Activated T-cell treated with anti-CD3 and anti-CD28 coated beads, Interleukin-2, amount 50 U/mL, for 4 hours (primary cell): ENCODE data around the gene FKBP1B. TPM values are rescaled to one million over a fixed set of nuclear protein-coding genes. Genes with fewer than 3 reads are reported as not detected.

Experiments
- ATAC-seq, 2 donors: fragments of 200-7000 bp; cut with Tn5 transposase; one replicate each; pipeline ENCODE4 v1.10.0; 2021
- DNase-seq: peaks from one replicate; pipeline ENCODE4 v3.0.0-alpha.2; 2020
- H3K27me3 Mint-ChIP-seq: one replicate; pipeline ENCODE4 v1.8.0; 2021; ENCODE audit warnings: low read depth, mixed read lengths
- H3K36me3 Mint-ChIP-seq: one replicate; pipeline ENCODE4 v1.8.0; 2022; ENCODE audit warnings: mixed read lengths; ENCODE audit not compliant: insufficient read depth
- H3K4me1 Mint-ChIP-seq: one replicate; pipeline ENCODE4 v1.8.0; 2021; ENCODE audit warnings: low read depth, mixed read lengths
- H3K4me3 Mint-ChIP-seq: one replicate; pipeline ENCODE4 v1.8.0; 2021; ENCODE audit warnings: mild to moderate bottlenecking, moderate library complexity, mixed read lengths
- H3K9me3 Mint-ChIP-seq: one replicate; pipeline ENCODE4 v1.8.0; 2021; ENCODE audit warnings: mixed read lengths
- total RNA-seq, 3 donors: library from RNA; stranded (reverse); gene quantifications; one replicate each; pipeline ENCODE4 v1.2.1, GENCODE V29; 2021

Gene FKBP1B
- total RNA-seq, 3 donors from 2014 or later = 0.40 to 0.65 (median 0.63) TPM

- H3K36me3 Mint-ChIP-seq = no peaks in the 10 kb centered on the region
- H3K9me3 Mint-ChIP-seq = no peaks in the 10 kb centered on the region
- DNase-seq (no peak), ATAC-seq (no peak)
- H3K4me1 Mint-ChIP-seq = peaks cover 24% of the 10 kb centered on the region
- H3K27me3 Mint-ChIP-seq = peaks cover 3% of the 10 kb centered on the region
- peak overlapping the region; percentile 98 for H3K4me3 Mint-ChIP-seq
Observed at GRCh38 chr2:24045511-24046508, 3.7 kb upstream of the FKBP1B start.

GRCh38 chr2:24046599-24046929 is 3.0 kb upstream of the FKBP1B start:
- Mint-ChIP-seq H3K9me3 (no peaks in the 10 kb centered on the region), H3K4me1 (peaks cover 24% of the 10 kb centered on the region), H3K4me3 (peak overlapping the region; percentile 98), H3K27me3 (peaks cover 3% of the 10 kb centered on the region), H3K36me3 (no peaks in the 10 kb centered on the region)
- DNase-seq (no peak), ATAC-seq (no peak)

GRCh38 chr2:24046930-24047702 is 2.4 kb upstream of the FKBP1B start, which contains the start of gene WDCP:
TSS of gene WDCP (minus strand) at chr2:24047391. CDS start at chr2:24039494, 7,897 bp downstream.
- ATAC-seq (peak; percentile 99), DNase-seq (peak; percentile 86)
- peaks cover 24% of the 10 kb centered on the region for H3K4me1 Mint-ChIP-seq
- H3K9me3 Mint-ChIP-seq = no peaks in the 10 kb centered on the region
- H3K27me3 Mint-ChIP-seq = peaks cover 3% of the 10 kb centered on the region
- H3K4me3 Mint-ChIP-seq = peak within 1 kb of the TSS; percentile 98
- no peaks in the 10 kb centered on the region for H3K36me3 Mint-ChIP-seq

GRCh38 chr2:24047703-24048033 is 1.9 kb upstream of the FKBP1B start:
- H3K9me3 Mint-ChIP-seq = no peaks in the 10 kb centered on the region
- no peak for DNase-seq
- peak overlapping the region; percentile 98 for H3K4me3 Mint-ChIP-seq
- H3K27me3 Mint-ChIP-seq = peaks cover 3% of the 10 kb centered on the region
- ATAC-seq = no peak
- H3K36me3 Mint-ChIP-seq = no peaks in the 10 kb centered on the region
- peaks cover 24% of the 10 kb centered on the region for H3K4me1 Mint-ChIP-seq

GRCh38 chr2:24048769-24049484 is 614 bp upstream of the FKBP1B start:
- peaks cover 3% of the 10 kb centered on the region for H3K27me3 Mint-ChIP-seq
- DNase-seq = no peak
- H3K36me3 Mint-ChIP-seq = no peaks in the 10 kb centered on the region
- no peak overlapping the region for H3K4me3 Mint-ChIP-seq
- no peaks in the 10 kb centered on the region for H3K9me3 Mint-ChIP-seq
- ATAC-seq = no peak
- peaks cover 22% of the 10 kb centered on the region for H3K4me1 Mint-ChIP-seq

- Mint-ChIP-seq H3K4me3 (no peak overlapping the region), H3K9me3 (no peaks in the 10 kb centered on the region), H3K27me3 (peaks cover 3% of the 10 kb centered on the region), H3K36me3 (no peaks in the 10 kb centered on the region), H3K4me1 (peaks cover 19% of the 10 kb centered on the region)
- ATAC-seq (no peak), DNase-seq (peak; percentile 13)
Observed at GRCh38 chr2:24050041-24050979, 769 bp downstream of the FKBP1B start.

GRCh38 chr2:24051833-24052232 is 2.3 kb downstream of the FKBP1B start:
- no peak for DNase-seq
- Mint-ChIP-seq H3K4me3 (no peak overlapping the region), H3K27me3 (peaks cover 3% of the 10 kb centered on the region), H3K4me1 (peaks cover 11% of the 10 kb centered on the region), H3K36me3 (no peaks in the 10 kb centered on the region), H3K9me3 (no peaks in the 10 kb centered on the region)
- ATAC-seq = no peak

GRCh38 chr2:24052951-24053350 is 3.4 kb downstream of the FKBP1B start:
- no peaks in the 10 kb centered on the region for H3K9me3 Mint-ChIP-seq
- peaks cover 3% of the 10 kb centered on the region for H3K27me3 Mint-ChIP-seq
- no peak overlapping the region for H3K4me3 Mint-ChIP-seq
- DNase-seq (no peak), ATAC-seq (no peak)
- no peaks in the 10 kb centered on the region for H3K36me3 Mint-ChIP-seq
- H3K4me1 Mint-ChIP-seq = peaks cover 2% of the 10 kb centered on the region

GRCh38 chr2:24054366-24055010 is 4.9 kb downstream of the FKBP1B start:
- H3K4me3 Mint-ChIP-seq = no peak overlapping the region
- DNase-seq (no peak), ATAC-seq (no peak)
- no peaks in the 10 kb centered on the region for H3K9me3 Mint-ChIP-seq
- H3K4me1 Mint-ChIP-seq = no peaks in the 10 kb centered on the region
- no peaks in the 10 kb centered on the region for H3K36me3 Mint-ChIP-seq
- H3K27me3 Mint-ChIP-seq = no peaks in the 10 kb centered on the region

GRCh38 chr2:24055750-24056149 is 6.2 kb downstream of the FKBP1B start:
- H3K4me3 Mint-ChIP-seq = no peak overlapping the region
- H3K4me1 Mint-ChIP-seq = no peaks in the 10 kb centered on the region
- no peaks in the 10 kb centered on the region for H3K36me3 Mint-ChIP-seq
- no peak for ATAC-seq
- DNase-seq = no peak
- no peaks in the 10 kb centered on the region for H3K27me3 Mint-ChIP-seq
- no peaks in the 10 kb centered on the region for H3K9me3 Mint-ChIP-seq

GRCh38 chr2:24058564-24059271 is 9.2 kb downstream of the FKBP1B start:
- no peaks in the 10 kb centered on the region for H3K36me3 Mint-ChIP-seq
- no peaks in the 10 kb centered on the region for H3K9me3 Mint-ChIP-seq
- ATAC-seq (no peak), DNase-seq (no peak)
- H3K4me3 Mint-ChIP-seq = no peak overlapping the region
- no peaks in the 10 kb centered on the region for H3K4me1 Mint-ChIP-seq
- H3K27me3 Mint-ChIP-seq = no peaks in the 10 kb centered on the region

GRCh38 chr2:24065341-24065740 is 15.8 kb downstream of the FKBP1B start:
- Mint-ChIP-seq H3K4me1 (peaks cover 2% of the 10 kb centered on the region), H3K27me3 (no peaks in the 10 kb centered on the region), H3K4me3 (no peak overlapping the region), H3K9me3 (no peaks in the 10 kb centered on the region), H3K36me3 (peaks cover 13% of the 10 kb centered on the region)
- DNase-seq (no peak), ATAC-seq (peak in 1 of 2 donors; percentile 30)
